H1 (cell line): ENCODE data around the gene CD300LF. TPM values are rescaled to one million over a fixed set of nuclear protein-coding genes. Genes with fewer than 3 reads are reported as not detected.

Source experiments
- CTCF ChIA-PET: fragments of 300-600 bp; sonication (Branson Sonifier 250); formaldehyde crosslinking; loops from one replicate; lab custom pipeline; 2021; ENCODE audit not compliant: partially characterized antibody; lab: Charles Lee
- POLR2A ChIA-PET: fragments of 300-600 bp; sonication (Branson Sonifier 250); formaldehyde crosslinking; loops from one replicate; lab custom pipeline; 2021; ENCODE audit warnings: inconsistent platforms; ENCODE audit not compliant: partially characterized antibody; lab: Charles Lee
- DNase-seq, 2 experiments: peaks; one replicate each; pipeline versions ENCODE4 v3.0.0 to v3.0.0-alpha.2; 2010 to 2022; ENCODE audit warnings: low spot score in 2 of 2, low read depth in 1 of 2, mixed read lengths in 1 of 2
- FAIRE-seq: peaks from 2 replicates; lab custom pipeline; 2011; peaks lifted over from hg19 to GRCh38; lab: Jason Lieb, UNC
- H2AFZ ChIP-seq: 2 replicates; pipeline ENCODE4 v1.8.1; 2012; ENCODE audit warnings: low read length, inconsistent platforms
- H2AK5ac ChIP-seq: 2 replicates; pipeline ENCODE4 v1.6.1; 2013; ENCODE audit warnings: low read depth, low read length
- H2BK120ac ChIP-seq: replicated peaks from 2 replicates; pipeline ENCODE3; 2013; ENCODE audit warnings: low read depth, low read length, inconsistent platforms
- H2BK12ac ChIP-seq: 2 replicates; pipeline ENCODE4 v1.6.1; 2013; ENCODE audit warnings: low read depth, low read length
- H2BK15ac ChIP-seq: 2 replicates; pipeline ENCODE4 v1.6.1; 2013; ENCODE audit warnings: low read length
- H2BK20ac ChIP-seq: 2 replicates; pipeline ENCODE4 v1.6.1; 2013; ENCODE audit warnings: low read length
- H2BK5ac ChIP-seq: 2 replicates; pipeline ENCODE4 v1.6.1; 2013; ENCODE audit warnings: low read depth, low read length
- H3K14ac ChIP-seq: 2 replicates; pipeline ENCODE4 v1.6.1; 2013; ENCODE audit warnings: inconsistent platforms; ENCODE audit not compliant: insufficient read length
- H3K18ac ChIP-seq: 2 replicates; pipeline ENCODE4 v1.6.1; 2013; ENCODE audit warnings: low read length; ENCODE audit errors: extremely low read depth
- H3K23ac ChIP-seq: 2 replicates; pipeline ENCODE4 v1.6.1; 2013; ENCODE audit warnings: inconsistent platforms; ENCODE audit not compliant: insufficient read length
- H3K23me2 ChIP-seq: 2 replicates; pipeline ENCODE4 v1.6.1; 2013; ENCODE audit warnings: low read depth, low read length
- H3K27ac ChIP-seq: 2 replicates; pipeline ENCODE4 v1.6.1; 2011; ENCODE audit warnings: low read depth, low read length, inconsistent platforms
- H3K27me3 ChIP-seq, 4 experiments: replicated peaks in 1 of 4; 1 replicate in 1 of 4; 2 replicates in 3 of 4; pipeline versions ENCODE4 v1.6.1 to v1.8.1; 2011 to 2013; ENCODE audit warnings: low read length in 3 of 4, mild to moderate bottlenecking in 3 of 4, inconsistent platforms in 2 of 4, mixed read lengths in 2 of 4, moderate library complexity in 1 of 4; ENCODE audit not compliant: control insufficient read depth in 3 of 4, insufficient read depth in 3 of 4; ENCODE audit errors: extremely low read depth in 1 of 4
- H3K36me3 ChIP-seq, 4 experiments: 2 replicates each; pipeline versions ENCODE4 v1.6.1 to v1.8.1; 2011 to 2013; ENCODE audit warnings: mild to moderate bottlenecking in 4 of 4, low read length in 3 of 4, moderate library complexity in 2 of 4, control low read depth in 1 of 4, inconsistent platforms in 1 of 4; ENCODE audit not compliant: insufficient read depth in 4 of 4, control insufficient read depth in 2 of 4
- H3K4ac ChIP-seq: replicated peaks from 2 replicates; pipeline ENCODE3; 2013; ENCODE audit warnings: low read length, low read depth, mixed read lengths, inconsistent platforms; ENCODE audit not compliant: insufficient read length
- H3K4me1 ChIP-seq, 4 experiments: replicated peaks in 1 of 4; 1 replicate in 1 of 4; 2 replicates in 3 of 4; pipeline versions ENCODE4 v1.6.1 to v1.8.1; 2011 to 2013; ENCODE audit warnings: low read length in 3 of 4, inconsistent platforms in 2 of 4, mixed read lengths in 1 of 4; ENCODE audit not compliant: insufficient read depth in 4 of 4, control insufficient read depth in 3 of 4
- H3K4me2 ChIP-seq, 2 experiments: 2 replicates each; pipeline versions ENCODE4 v1.6.1 to v1.8.1; 2011 to 2013; ENCODE audit warnings: low read depth in 2 of 2, low read length in 2 of 2, control low read depth in 1 of 2, inconsistent platforms in 1 of 2, mild to moderate bottlenecking in 1 of 2; ENCODE audit not compliant: insufficient read depth in 1 of 2
- H3K4me3 ChIP-seq, 4 experiments: fragments of 200-600, 300-600 bp in 1 of 4; sonication (generic), shearing (Covaris generic), sonication (Bioruptor Twin) in 1 of 4; 2 replicates each; pipeline versions ENCODE4 v1.5.1 to v1.8.1; 2011 to 2016; ENCODE audit warnings: low read length in 4 of 4, low read depth in 3 of 4, control low read depth in 2 of 4, inconsistent platforms in 2 of 4, mild to moderate bottlenecking in 2 of 4, mixed read lengths in 1 of 4, moderate library complexity in 1 of 4; ENCODE audit not compliant: insufficient read depth in 2 of 4; ENCODE audit errors: extremely low read depth in 1 of 4
- H3K56ac ChIP-seq: replicated peaks from 2 replicates; pipeline ENCODE3; 2013; ENCODE audit warnings: low read depth, mild to moderate bottlenecking, mixed read lengths, low read length, inconsistent platforms; ENCODE audit not compliant: insufficient read length
- H3K79me1 ChIP-seq: 2 replicates; pipeline ENCODE4 v1.6.1; 2013; ENCODE audit warnings: low read depth, low read length, control low read depth
- H3K79me2 ChIP-seq, 2 experiments: 2 replicates each; pipeline versions ENCODE4 v1.6.1 to v1.8.1; 2012 to 2013; ENCODE audit warnings: low read length in 2 of 2, mild to moderate bottlenecking in 2 of 2, inconsistent platforms in 1 of 2; ENCODE audit not compliant: insufficient read depth in 2 of 2, control insufficient read depth in 1 of 2
- H3K9ac ChIP-seq, 4 experiments: replicated peaks in 1 of 4; 1 replicate in 1 of 4; 2 replicates in 3 of 4; pipeline versions ENCODE4 v1.6.1 to v1.8.1; 2011 to 2013; ENCODE audit warnings: low read depth in 3 of 4, low read length in 3 of 4, control low read depth in 2 of 4, mild to moderate bottlenecking in 2 of 4, moderate library complexity in 2 of 4, inconsistent platforms in 1 of 4; ENCODE audit errors: extremely low read depth in 1 of 4
- H3K9me3 ChIP-seq, 2 experiments: 2 replicates each; pipeline versions ENCODE4 v1.6.1 to v1.8.1; 2012 to 2013; ENCODE audit warnings: mild to moderate bottlenecking in 2 of 2, moderate library complexity in 2 of 2, control low read depth in 1 of 2, inconsistent platforms in 1 of 2, low read depth in 1 of 2, low read length in 1 of 2, mixed read lengths in 1 of 2; ENCODE audit not compliant: insufficient read depth in 2 of 2
- H4K20me1 ChIP-seq, 2 experiments: replicated peaks in 1 of 2; 2 replicates each; pipeline versions ENCODE3 to v1.8.1; 2011 to 2013; ENCODE audit warnings: inconsistent platforms in 2 of 2, low read length in 2 of 2, mild to moderate bottlenecking in 1 of 2; ENCODE audit not compliant: insufficient read depth in 2 of 2, control insufficient read depth in 1 of 2
- H4K5ac ChIP-seq: 2 replicates; pipeline ENCODE4 v1.6.1; 2013; ENCODE audit warnings: low read length, low read depth, mixed read lengths, inconsistent platforms; ENCODE audit not compliant: insufficient read length
- H4K8ac ChIP-seq: 2 replicates; pipeline ENCODE4 v1.8.0; 2013; ENCODE audit warnings: mild to moderate bottlenecking, moderate library complexity, low read length, inconsistent platforms; ENCODE audit not compliant: insufficient read depth; ENCODE audit errors: extremely low read depth
- H4K91ac ChIP-seq: replicated peaks from 2 replicates; pipeline ENCODE3; 2013; ENCODE audit warnings: low read length, mixed read lengths, inconsistent platforms; ENCODE audit not compliant: insufficient read length
- BRCA1 ChIP-seq: IDR thresholded peaks from 2 replicates; pipeline ENCODE4 v1.6.1; 2012; ENCODE audit warnings: low read depth, low read length, improper control_type of control experiment
- GTF2F1 ChIP-seq: IDR thresholded peaks from 2 replicates; pipeline ENCODE4 v1.6.1; 2012; ENCODE audit warnings: low read depth, low read length, improper control_type of control experiment, borderline replicate concordance
- JUN ChIP-seq: IDR thresholded peaks from 2 replicates; pipeline ENCODE4 v1.6.1; 2011; ENCODE audit warnings: low read depth, mild to moderate bottlenecking, improper control_type of control experiment, low read length
- KDM5A ChIP-seq: fragments of 200-600 bp; IDR thresholded peaks from 2 replicates; pipeline ENCODE4 v1.7.1; 2012; ENCODE audit warnings: mild to moderate bottlenecking, low read length, inconsistent platforms, mixed read lengths
- TEAD4 ChIP-seq: IDR thresholded peaks from 2 replicates; pipeline ENCODE4 v1.6.1; 2012; ENCODE audit warnings: low read depth, low read length, inconsistent platforms, mixed read lengths
- YY1 ChIP-seq: IDR thresholded peaks from 2 replicates; pipeline ENCODE4 v1.6.1; 2011; ENCODE audit warnings: low read depth, mild to moderate bottlenecking, low read length
- WGBS, 2 experiments: shearing (Covaris generic) in 1 of 2; methylation state at CpG; one replicate each; pipeline versions ENCODE4 v1.1.6 to v1.1.7; 2013 to 2015; ENCODE audit warnings: low lambda C conversion rate in 2 of 2, mixed read lengths in 2 of 2, inconsistent platforms in 1 of 2, low coverage in 1 of 2, missing lambda C conversion rate in 1 of 2; ENCODE audit not compliant: insufficient replicate concordance in 2 of 2, insufficient coverage in 1 of 2, insufficient read length in 1 of 2; ENCODE audit errors: extremely low coverage in 1 of 2, missing lambda C conversion rate in 1 of 2; 5-methylcytosine and 5-hydroxymethylcytosine counted together
- polyA plus RNA-seq, 7 experiments: library from polyadenylated mRNA; depleted of rRNA in 3 of 7; stranded (reverse) in 5 of 7; unstranded in 2 of 7; fragments of >200 nt in 5 of 7; fragments of 200-250 nt in 2 of 7; gene quantifications; 1 replicate in 5 of 7; 2 replicates in 1 of 7; 4 replicates in 1 of 7; pipeline versions ENCODE4 v1.2.1 to v1.2.3, GENCODE V29; 2011 to 2013; ENCODE audit warnings: missing spikeins in 2 of 7, mixed read lengths in 2 of 7
- total RNA-seq: library from RNA; stranded (reverse); fragmentation: NEBNext Ultra II Directional; extraction: Animal tissue kit (Norgen Biotek cat#: 25700); gene quantifications from 2 replicates; pipeline ENCODE4 v1.2.1, GENCODE V29; 2021

The CD300LF gene
- total and polyA plus RNA-seq, 2 of the 8 experiments (the other 6 are each of a cell fraction or from before 2014, with no cell fraction given): not detected

- H2BK12ac ChIP-seq: no peak overlapping the region
- H2BK120ac ChIP-seq: no peak overlapping the region
- H3K27ac ChIP-seq: no peak overlapping the region
- H2AK5ac ChIP-seq: no peak overlapping the region
- H2BK20ac ChIP-seq: no peak overlapping the region
- H3K4ac ChIP-seq: no peak overlapping the region
- H3K79me1 ChIP-seq: no peaks in the 10 kb centered on the region
- no peak overlapping the region for H3K9ac ChIP-seq
- no peaks in the 10 kb centered on the region for H3K23me2 ChIP-seq
- H3K9me3 ChIP-seq: no peaks in the 10 kb centered on the region
- H2AFZ ChIP-seq: no peak overlapping the region
- no peak overlapping the region for H3K18ac ChIP-seq
- H3K56ac ChIP-seq: no peak overlapping the region
- no peaks in the 10 kb centered on the region for H3K79me2 ChIP-seq
- no peaks in the 10 kb centered on the region for H3K36me3 ChIP-seq
- peaks cover 0 to 2% (median 0%) of the 10 kb centered on the region in 4 experiments; a peak in 1 of 7 replicates for H3K27me3 ChIP-seq
- no peak overlapping the region for H3K4me3 ChIP-seq
- H3K4me1 ChIP-seq: 0 out of 7 replicates have a peak, but pooled peaks cover 0 to 2% (median 0%) of the 10 kb centered on the region in 4 experiments
- ChIA-PET CTCF (interaction anchor here (0.6 to 1.9 kb wide), 7 partner anchors 9 to 296 kb away, joined by 3 to 5 read pairs (median 4); partner anchors contain the start of gene GPR142), POLR2A (interaction anchor here (0.7 kb wide), 2 partner anchors 98 to 291 kb away, joined by 3 read pairs; no protein-coding TSS in a partner anchor)
- H2BK5ac ChIP-seq: no peak overlapping the region
- FAIRE-seq (no peak), DNase-seq (no peak)
- no peak overlapping the region for H2BK15ac ChIP-seq
- no peaks in the 10 kb centered on the region for H4K20me1 ChIP-seq
- H3K23ac ChIP-seq: no peak overlapping the region
- WGBS, 2 experiments: 98% methylated on average over 3 of the region's 3 CpGs; no CpG with 5 or more reads in 1 of the 2 experiments
- H3K4me2 ChIP-seq: no peak overlapping the region
- no peak overlapping the region for H3K14ac ChIP-seq
- H4K5ac ChIP-seq: no peak overlapping the region
- no peak overlapping the region for H4K8ac ChIP-seq
- H4K91ac ChIP-seq: no peak overlapping the region
- no peak for TF ChIP-seq GTF2F1
- no peak for TF ChIP-seq BRCA1
- TF ChIP-seq TEAD4: no peak
- TF ChIP-seq YY1: no peak
- no peak for TF ChIP-seq JUN
- TF ChIP-seq KDM5A: no peak
These were observed 49.2 kb downstream of the CD300LF start for GRCh38 chr17:74663561-74663960.
